Stimulated activated naive CD8-positive, alpha-beta T cell treated with anti-CD3 and anti-CD28 coated beads, Interleukin-15, amount 100 ng/mL, for 72 hours (primary cell): Measurements from ENCODE around the gene FUT8.

Experiments
- ATAC-seq: fragments of 150-1000 bp; cut with Tn5 transposase; 2 replicates; pipeline ENCODE4 v1.10.0; 2021; ENCODE audit warnings: mild to moderate bottlenecking, moderate library complexity
- DNase-seq, 2 donors: peaks; one replicate each; pipeline ENCODE4 v3.0.0; 2021 to 2022
- H3K27ac Mint-ChIP-seq, 2 donors: one replicate each; pipeline ENCODE4 v1.8.0; 2022; ENCODE audit warnings: mild to moderate bottlenecking in 2 of 2, mixed read lengths in 2 of 2, moderate library complexity in 2 of 2
- H3K27me3 Mint-ChIP-seq: one replicate; pipeline ENCODE4 v1.8.0; 2022; ENCODE audit warnings: mixed read lengths
- H3K4me1 Mint-ChIP-seq: one replicate; pipeline ENCODE4 v1.8.0; 2022; ENCODE audit warnings: mild to moderate bottlenecking, mixed read lengths
- H3K4me3 Mint-ChIP-seq, 2 donors: one replicate each; pipeline ENCODE4 v1.8.0; 2022; ENCODE audit warnings: mild to moderate bottlenecking in 2 of 2, mixed read lengths in 2 of 2, moderate library complexity in 1 of 2
- H3K9me3 Mint-ChIP-seq, 2 donors: one replicate each; pipeline ENCODE4 v1.8.0; 2022; ENCODE audit warnings: mixed read lengths in 2 of 2

FUT8 gene

DNA sequence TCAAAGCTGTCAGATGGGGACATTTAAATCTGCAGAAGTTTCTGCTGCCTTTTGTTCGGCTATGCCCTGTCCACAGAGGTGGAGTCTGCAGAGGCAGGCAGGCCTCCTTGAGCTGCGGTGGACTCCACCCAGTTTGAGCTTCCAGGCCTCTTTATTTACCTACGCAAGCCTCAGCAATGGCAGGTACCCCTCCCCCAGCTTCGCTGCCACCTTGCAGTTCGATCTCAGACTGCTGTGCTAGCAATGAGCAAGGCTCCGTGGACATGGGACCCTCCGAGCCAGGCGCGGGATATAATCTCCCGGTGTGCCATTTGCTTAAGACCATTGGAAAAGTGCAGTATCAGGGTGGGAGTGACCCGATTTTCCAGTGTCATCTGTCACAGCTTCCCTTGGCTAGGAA lies 115.5 kb downstream of the FUT8 start:
- Mint-ChIP-seq H3K4me3 (no peak overlapping the region), H3K4me1 (peaks cover 10% of the 10 kb centered on the region), H3K27ac (no peak overlapping the region), H3K27me3 (no peaks in the 10 kb centered on the region), H3K9me3 (peaks cover 29 to 40% of the 10 kb centered on the region in 2 donors)
- ATAC-seq: no peak
- no peak for DNase-seq

DNA sequence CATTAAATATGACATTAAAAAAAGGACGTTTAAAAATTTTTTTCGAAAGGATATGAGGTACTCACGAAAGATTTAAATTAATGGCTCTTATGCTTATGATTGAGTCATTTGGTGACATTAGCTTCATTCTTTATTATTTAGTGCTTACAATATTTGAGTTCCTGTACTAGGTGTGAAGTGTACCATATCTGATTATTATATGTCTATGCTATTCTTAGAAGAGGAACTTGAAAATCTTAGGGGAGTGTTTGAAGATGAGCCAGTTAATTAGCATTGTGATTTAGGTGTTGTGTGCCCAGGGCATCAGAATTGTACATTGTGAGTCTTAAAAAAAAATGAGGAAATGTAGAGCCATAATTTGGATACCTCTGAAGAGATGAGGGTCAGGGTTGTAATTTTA lies 118.6 kb downstream of the FUT8 start:
- no peaks in the 10 kb centered on the region for H3K27me3 Mint-ChIP-seq
- peaks cover 8 to 19% of the 10 kb centered on the region in 2 donors for H3K9me3 Mint-ChIP-seq
- no peak for DNase-seq
- H3K27ac Mint-ChIP-seq: no peak overlapping the region
- peaks cover 4% of the 10 kb centered on the region for H3K4me1 Mint-ChIP-seq
- H3K4me3 Mint-ChIP-seq: no peak overlapping the region
- ATAC-seq: no peak

- no peaks in the 10 kb centered on the region for H3K27me3 Mint-ChIP-seq
- H3K27ac Mint-ChIP-seq: no peak overlapping the region
- DNase-seq (no peak), ATAC-seq (no peak)
- no peak overlapping the region for H3K4me3 Mint-ChIP-seq
- H3K4me1 Mint-ChIP-seq: no peaks in the 10 kb centered on the region
- H3K9me3 Mint-ChIP-seq: peaks cover 0 to 12% of the 10 kb centered on the region in 2 donors
Observed at GRCh38 chr14:65533736-65534404, 121.3 kb downstream of the FUT8 start.

DNA sequence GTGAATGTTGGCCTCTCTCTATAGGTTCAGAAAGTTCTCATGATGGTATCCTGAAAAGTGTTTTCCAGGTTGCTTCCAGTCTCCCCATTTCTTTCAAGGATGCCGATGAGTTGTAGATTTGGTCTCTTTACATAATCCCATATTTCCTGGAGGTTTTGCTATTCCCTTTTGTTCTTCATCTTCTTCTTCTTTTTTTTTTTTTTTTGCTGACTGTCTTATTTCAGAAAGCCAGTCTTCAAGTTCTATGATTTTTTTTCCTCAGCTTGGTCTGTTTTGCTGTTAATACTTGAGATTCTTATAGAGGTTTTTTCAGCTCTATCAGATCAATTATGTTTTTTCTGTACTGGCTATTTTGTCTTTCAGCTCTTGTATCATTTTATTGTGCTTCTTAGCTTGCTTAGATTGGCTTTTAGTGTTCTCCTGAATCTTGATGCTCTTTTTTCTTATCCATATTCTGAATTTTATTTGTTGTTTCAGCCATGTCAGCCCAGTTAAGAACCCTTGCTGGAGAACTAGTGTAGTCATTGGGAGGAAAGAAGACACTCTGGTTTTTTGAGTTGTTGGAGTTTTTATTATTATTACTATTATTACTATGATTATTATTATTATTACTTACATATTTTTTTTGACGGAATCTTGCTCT lies 124.4 kb downstream of the FUT8 start:
- Mint-ChIP-seq H3K4me3 (no peak overlapping the region), H3K27me3 (no peaks in the 10 kb centered on the region), H3K27ac (no peak overlapping the region), H3K9me3 (no peaks in the 10 kb centered on the region), H3K4me1 (no peaks in the 10 kb centered on the region)
- DNase-seq (no peak), ATAC-seq (no peak)

DNA sequence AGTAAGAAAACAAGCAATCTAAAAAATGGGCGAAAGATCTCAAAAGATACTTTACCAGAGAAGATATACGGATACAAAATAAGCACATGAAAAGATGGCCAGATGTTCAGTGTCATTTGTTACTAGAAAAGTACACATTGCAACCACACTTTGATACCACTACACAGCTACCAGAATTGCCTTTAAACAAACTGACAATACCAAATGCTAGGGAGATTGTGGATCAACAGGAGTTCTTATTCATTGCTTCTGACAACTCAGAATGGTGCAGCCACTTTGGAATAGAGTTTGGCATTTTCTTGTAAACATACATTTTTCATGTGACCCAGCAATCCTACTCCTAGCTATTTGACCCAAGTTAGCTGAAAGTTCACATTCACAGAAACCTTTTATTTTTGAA lies 136.3 kb downstream of the FUT8 start:
- DNase-seq (no peak), ATAC-seq (no peak)
- Mint-ChIP-seq H3K4me1 (peaks cover 29% of the 10 kb centered on the region), H3K27ac (no peak overlapping the region), H3K9me3 (no peaks in the 10 kb centered on the region), H3K4me3 (no peak overlapping the region), H3K27me3 (no peaks in the 10 kb centered on the region)

DNA sequence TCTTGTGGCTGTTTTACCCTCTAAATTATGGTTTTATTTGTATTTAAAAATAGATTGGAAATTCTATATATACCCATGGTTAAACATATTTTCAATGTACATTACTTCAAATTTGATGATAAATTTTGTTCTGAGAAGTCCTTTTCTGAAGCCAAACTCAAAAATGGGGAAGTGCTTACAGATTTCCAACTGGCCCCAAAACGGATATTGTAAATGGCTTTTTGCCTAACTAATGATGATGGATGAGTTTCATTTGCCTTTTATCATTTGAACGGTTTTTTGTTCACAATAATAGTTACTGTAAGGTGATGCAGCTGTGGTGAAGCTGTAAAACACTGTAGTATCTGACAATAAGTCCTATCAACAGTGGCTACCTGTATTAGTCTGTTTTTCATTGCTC lies 136.9 kb downstream of the FUT8 start:
- no peak overlapping the region for H3K4me3 Mint-ChIP-seq
- no peaks in the 10 kb centered on the region for H3K27me3 Mint-ChIP-seq
- no peaks in the 10 kb centered on the region for H3K9me3 Mint-ChIP-seq
- ATAC-seq (no peak), DNase-seq (no peak)
- H3K4me1 Mint-ChIP-seq: peaks cover 26% of the 10 kb centered on the region
- peak overlapping the region in 1 of 2 donors; percentile 43 for H3K27ac Mint-ChIP-seq

DNA sequence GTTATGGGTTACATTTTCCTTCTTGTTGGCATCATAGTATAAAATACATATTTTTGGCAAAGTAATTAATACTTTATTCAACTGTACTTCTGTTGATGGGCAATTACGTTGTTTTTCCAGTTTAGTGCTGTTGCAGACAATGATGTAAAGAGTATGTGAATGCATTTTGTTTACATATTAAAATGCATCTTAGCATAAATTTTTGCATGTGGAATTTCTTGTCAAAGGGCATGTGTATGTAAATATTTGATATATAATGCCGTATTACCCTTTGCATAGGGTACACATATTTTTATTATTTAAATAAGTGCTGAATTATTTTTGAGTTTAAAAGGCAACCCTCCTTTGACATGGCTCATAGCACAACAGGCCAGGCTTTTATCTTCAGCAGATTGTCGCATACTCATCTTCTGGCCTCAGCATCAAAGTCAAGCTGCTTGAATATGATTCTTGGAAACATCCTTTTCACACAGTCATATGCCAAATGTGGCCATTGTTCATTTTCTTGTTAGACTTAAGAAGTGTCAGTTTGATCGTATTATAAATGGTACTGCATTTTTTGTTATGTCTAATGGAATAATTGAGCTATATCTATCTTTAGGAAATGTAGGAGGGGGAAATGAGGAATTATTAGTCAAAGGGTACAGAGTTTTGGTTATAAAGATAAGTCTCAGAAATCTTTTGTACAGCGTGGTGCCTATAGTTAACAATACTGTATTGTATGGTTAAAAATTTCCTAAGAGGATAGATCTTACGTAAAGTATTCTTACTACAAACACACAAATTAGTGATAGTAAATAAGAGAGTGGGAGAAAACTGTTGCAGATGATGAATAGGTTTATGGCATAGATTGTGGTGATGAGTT lies 138.5 kb downstream of the FUT8 start:
- ATAC-seq (peak; percentile 37), DNase-seq (no peak)
- Mint-ChIP-seq H3K27me3 (no peaks in the 10 kb centered on the region), H3K9me3 (no peaks in the 10 kb centered on the region), H3K4me1 (peaks cover 26% of the 10 kb centered on the region), H3K27ac (no peak overlapping the region), H3K4me3 (peak overlapping the region in 1 of 2 donors; percentile 6)

GRCh38 chr14:65552724-65553123 lies 140.2 kb downstream of the FUT8 start:
- peaks cover 26% of the 10 kb centered on the region for H3K4me1 Mint-ChIP-seq
- no peak overlapping the region for H3K4me3 Mint-ChIP-seq
- no peaks in the 10 kb centered on the region for H3K27me3 Mint-ChIP-seq
- no peaks in the 10 kb centered on the region for H3K9me3 Mint-ChIP-seq
- H3K27ac Mint-ChIP-seq: peak overlapping the region in 1 of 2 donors; percentile 19
- no peak for DNase-seq
- ATAC-seq: no peak

- ATAC-seq: no peak
- H3K27me3 Mint-ChIP-seq: no peaks in the 10 kb centered on the region
- DNase-seq: no peak
- H3K4me3 Mint-ChIP-seq: no peak overlapping the region
- H3K9me3 Mint-ChIP-seq: no peaks in the 10 kb centered on the region
- peaks cover 25% of the 10 kb centered on the region for H3K4me1 Mint-ChIP-seq
- no peak overlapping the region for H3K27ac Mint-ChIP-seq
Observed at GRCh38 chr14:65554837-65555236, 142.3 kb downstream of the FUT8 start.

GRCh38 chr14:65555358-65555757 lies 142.8 kb downstream of the FUT8 start:
- no peak for DNase-seq
- Mint-ChIP-seq H3K4me3 (no peak overlapping the region), H3K27me3 (no peaks in the 10 kb centered on the region), H3K9me3 (no peaks in the 10 kb centered on the region), H3K4me1 (peaks cover 21% of the 10 kb centered on the region), H3K27ac (no peak overlapping the region)
- no peak for ATAC-seq

GRCh38 chr14:65558363-65558762 lies 145.8 kb downstream of the FUT8 start:
- Mint-ChIP-seq H3K4me1 (peaks cover 6% of the 10 kb centered on the region), H3K27me3 (no peaks in the 10 kb centered on the region), H3K4me3 (no peak overlapping the region), H3K27ac (no peak overlapping the region), H3K9me3 (no peaks in the 10 kb centered on the region)
- DNase-seq (no peak), ATAC-seq (no peak)

DNA sequence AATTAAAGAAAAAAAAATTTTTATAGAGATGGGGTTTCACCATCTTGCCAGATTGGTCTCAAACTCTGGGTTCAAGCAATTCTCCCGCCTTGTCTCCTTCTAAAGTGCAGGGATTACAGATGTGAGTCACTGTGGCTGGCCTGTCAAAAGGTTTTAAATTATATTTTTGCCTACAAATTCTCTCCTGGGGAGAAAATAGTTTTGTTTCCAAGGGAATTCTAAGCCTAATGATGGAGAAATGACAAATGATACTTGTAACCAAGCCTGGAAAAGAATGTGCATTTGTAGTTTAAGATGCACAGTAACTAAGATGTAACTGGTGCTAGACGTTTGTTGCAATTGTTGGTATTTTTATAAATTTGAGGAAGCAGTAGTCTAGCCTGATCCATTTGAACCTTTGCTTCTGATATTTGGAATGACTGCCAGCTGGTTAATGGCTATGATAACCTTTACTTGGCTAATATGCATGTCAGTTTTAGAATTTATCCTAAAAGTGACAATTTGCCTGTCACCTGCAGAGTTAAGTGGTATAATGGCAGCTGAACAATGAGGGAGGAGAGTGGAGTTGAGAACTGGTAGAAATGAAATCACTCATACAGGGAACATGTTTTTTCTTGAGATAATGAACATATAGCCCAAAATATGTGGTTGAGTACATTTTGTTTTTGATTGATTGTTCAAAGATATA lies 148.0 kb downstream of the FUT8 start:
- Mint-ChIP-seq H3K27ac (no peak overlapping the region), H3K4me1 (peaks cover 6% of the 10 kb centered on the region), H3K4me3 (no peak overlapping the region), H3K27me3 (no peaks in the 10 kb centered on the region), H3K9me3 (no peaks in the 10 kb centered on the region)
- no peak for DNase-seq
- no peak for ATAC-seq

DNA sequence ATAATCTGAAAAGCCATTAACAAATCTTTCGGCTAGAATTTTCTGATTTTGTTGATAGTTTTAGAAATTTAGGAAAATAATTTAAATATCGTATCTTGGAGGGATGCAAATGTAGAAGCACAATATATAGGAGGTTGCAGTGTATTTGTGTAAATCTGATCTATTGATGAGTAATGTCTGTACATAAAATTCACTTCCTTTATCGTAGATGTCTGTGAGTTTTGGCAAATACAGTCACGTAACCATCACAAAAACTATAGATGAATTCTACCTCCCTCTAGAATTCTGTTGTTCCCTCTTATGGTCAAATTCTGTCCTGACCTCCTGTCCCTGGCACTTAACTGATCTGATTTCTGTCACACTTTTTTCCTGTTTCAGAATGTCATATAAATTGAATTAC lies 151.8 kb downstream of the FUT8 start:
- Mint-ChIP-seq H3K4me3 (no peak overlapping the region), H3K27ac (no peak overlapping the region), H3K9me3 (no peaks in the 10 kb centered on the region), H3K4me1 (peaks cover 29% of the 10 kb centered on the region), H3K27me3 (no peaks in the 10 kb centered on the region)
- ATAC-seq: no peak
- DNase-seq: no peak

DNA sequence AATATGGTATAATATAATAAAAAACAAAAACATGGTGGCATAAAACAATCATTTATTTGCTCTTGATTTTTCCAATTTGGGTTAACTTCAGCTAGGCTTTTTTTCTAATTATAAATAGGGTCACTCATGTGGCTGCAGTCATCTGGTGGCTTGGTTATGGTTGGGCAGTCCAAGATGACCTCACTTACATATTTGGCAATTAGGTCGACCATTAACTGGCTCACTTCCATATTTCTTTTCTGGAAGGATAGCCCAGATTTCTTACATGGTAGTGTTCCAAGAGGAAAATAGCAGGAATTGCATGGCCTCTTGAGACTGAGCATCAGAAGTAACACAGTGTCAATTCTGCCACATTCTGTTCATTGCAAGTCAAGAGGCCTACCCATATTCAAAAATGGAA lies 153.4 kb downstream of the FUT8 start:
- ATAC-seq (no peak), DNase-seq (no peak)
- Mint-ChIP-seq H3K27ac (no peak overlapping the region), H3K4me3 (peak overlapping the region in 1 of 2 donors; percentile 50), H3K4me1 (peaks cover 24% of the 10 kb centered on the region), H3K27me3 (no peaks in the 10 kb centered on the region), H3K9me3 (no peaks in the 10 kb centered on the region)

DNA sequence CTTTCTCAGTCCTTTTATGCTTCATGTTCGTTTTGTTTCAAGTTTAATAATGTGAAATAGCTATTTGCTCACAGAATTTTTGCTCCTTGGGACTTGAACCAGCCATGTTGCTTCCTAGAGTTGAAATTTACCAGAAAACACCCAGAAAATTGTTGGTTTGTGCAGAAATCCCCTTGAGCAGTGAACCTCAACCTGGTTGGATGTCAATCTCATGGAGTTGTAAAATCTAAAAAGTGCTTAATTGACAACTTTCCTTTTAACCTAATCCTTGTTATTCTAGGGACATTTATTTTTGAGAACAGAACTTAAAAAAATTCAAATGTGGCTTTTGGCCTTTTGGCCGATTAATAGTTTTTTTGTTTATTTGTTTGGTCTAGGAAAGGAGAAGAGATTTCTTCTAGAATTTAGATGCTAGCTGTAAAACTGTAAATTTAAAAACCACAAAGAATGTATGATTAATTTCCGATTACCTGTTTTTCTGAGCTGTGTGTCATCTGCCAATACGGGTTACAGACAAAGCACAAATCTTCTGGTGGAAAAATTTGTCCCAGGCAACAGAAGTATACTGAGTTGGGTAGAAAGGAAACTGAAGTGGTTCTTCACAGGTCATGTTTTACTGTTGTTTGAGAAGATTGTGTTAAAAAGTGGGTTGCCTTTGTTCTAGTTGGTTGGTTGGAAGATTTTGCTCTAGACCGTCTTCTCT lies 154.4 kb downstream of the FUT8 start:
- peak overlapping the region; percentile 69 to 77 for H3K27ac Mint-ChIP-seq

More for the DNA sequence above, 154.4 kb downstream of the FUT8 start:
- Mint-ChIP-seq H3K4me1 (peaks cover 24% of the 10 kb centered on the region), H3K4me3 (peak overlapping the region; percentile 38 to 49), H3K9me3 (no peaks in the 10 kb centered on the region), H3K27me3 (no peaks in the 10 kb centered on the region)
- peak; percentile 2 to 9 for DNase-seq
- peak; percentile 85 for ATAC-seq
